Prostate gland (tissue), 2 donors: ENCODE data around the gene GDPD4. TPM values are rescaled to one million over a fixed set of nuclear protein-coding genes. Genes with fewer than 3 reads are reported as not detected.

ENCODE experiments used
- DNase-seq: peaks from one replicate; pipeline ENCODE4 v3.0.0-alpha.2; 2019; ENCODE audit warnings: low spot score
- H3K27ac ChIP-seq, 2 donors: fragments of 200-600 bp; sonication (generic); 2 replicates each; pipeline ENCODE4 v1.5.1; 2017 to 2019
- H3K27me3 ChIP-seq: fragments of 200-600 bp; sonication (generic); replicated peaks from 2 replicates; pipeline ENCODE4 v1.5.1; 2019; ENCODE audit not compliant: insufficient read depth
- H3K36me3 ChIP-seq, 2 donors: fragments of 200-600 bp; sonication (generic); 1 replicate in 1 of 2; 2 replicates in 1 of 2; pipeline versions ENCODE4 v1.5.1 to v1.8.1; 2017 to 2019
- H3K4me1 ChIP-seq: fragments of 200-600 bp; sonication (generic); replicated peaks from 2 replicates; pipeline ENCODE4 v1.5.1; 2019
- H3K4me3 ChIP-seq, 2 donors: fragments of 200-600 bp; sonication (generic); 2 replicates each; pipeline ENCODE4 v1.5.1; 2017 to 2019
- H3K9me3 ChIP-seq: fragments of 200-600 bp; sonication (generic); 2 replicates; pipeline ENCODE4 v1.5.1; 2017
- POLR2A ChIP-seq: fragments of 450-650 bp; IDR thresholded peaks from one replicate; pipeline ENCODE4 v1.6.1; 2016; ENCODE audit warnings: antibody characterized with exemption, mild to moderate bottlenecking
- POLR2AphosphoS5 ChIP-seq: sonication (generic); formaldehyde crosslinking; IDR thresholded peaks from one replicate; pipeline ENCODE4 v1.6.1; 2017; ENCODE audit warnings: antibody characterized with exemption
- whole genome bisulfite sequencing: methylation state at CpG from one replicate; pipeline ENCODE4 v1.1.5; 2018; 5-methylcytosine and 5-hydroxymethylcytosine counted together
- intact Hi-C: fragments of 100-400 bp; cut with DNase I; formaldehyde crosslinking; loops from one replicate; pipeline ENCODE4 v1.14.2; 2022
- total RNA-seq, 2 donors: library from RNA; depleted of rRNA; stranded (reverse); fragments of >200 nt; gene quantifications; one replicate each; pipeline ENCODE4 v1.1.0, GENCODE V29; 2016
- TF ChIP-seq, protein P1 (sequence below), 4 experiments: fragments of 200-600 bp in 2 of 4; fragments of 450-650 bp in 2 of 4; sonication (generic) in 2 of 4; IDR thresholded peaks; 1 replicate in 3 of 4; 2 replicates in 1 of 4; pipeline ENCODE4 v1.5.1; 2016 to 2019; ENCODE audit warnings: antibody characterized with exemption in 4 of 4, mild to moderate bottlenecking in 2 of 4, moderate library complexity in 2 of 4

The GDPD4 gene
- total RNA-seq, result 1 to 10 TPM in 1 of 2 donors, not detected in 1; 7.4 TPM

GRCh38 chr11:77301510-77301909, at the start of gene GDPD4:
TSS of gene GDPD4 (minus strand) at chr11:77301686. CDS start at chr11:77285137, 16,549 bp downstream.
- Histone ChIP-seq H3K27me3 (no peaks in the 10 kb centered on the region), H3K36me3 (no peaks in the 10 kb centered on the region), H3K27ac (no peak within 1 kb of the TSS), H3K9me3 (no peaks in the 10 kb centered on the region), H3K4me3 (no peak within 1 kb of the TSS), H3K4me1 (no peaks in the 10 kb centered on the region)
- intact Hi-C loops, result no loop called here
- 92% methylated on average over 15 of the region's 15 CpGs for WGBS
- DNase-seq, result no peak
- TF ChIP-seq POLR2A (no peak), POLR2AphosphoS5 (no peak)
- TF ChIP-seq, protein P1, sequence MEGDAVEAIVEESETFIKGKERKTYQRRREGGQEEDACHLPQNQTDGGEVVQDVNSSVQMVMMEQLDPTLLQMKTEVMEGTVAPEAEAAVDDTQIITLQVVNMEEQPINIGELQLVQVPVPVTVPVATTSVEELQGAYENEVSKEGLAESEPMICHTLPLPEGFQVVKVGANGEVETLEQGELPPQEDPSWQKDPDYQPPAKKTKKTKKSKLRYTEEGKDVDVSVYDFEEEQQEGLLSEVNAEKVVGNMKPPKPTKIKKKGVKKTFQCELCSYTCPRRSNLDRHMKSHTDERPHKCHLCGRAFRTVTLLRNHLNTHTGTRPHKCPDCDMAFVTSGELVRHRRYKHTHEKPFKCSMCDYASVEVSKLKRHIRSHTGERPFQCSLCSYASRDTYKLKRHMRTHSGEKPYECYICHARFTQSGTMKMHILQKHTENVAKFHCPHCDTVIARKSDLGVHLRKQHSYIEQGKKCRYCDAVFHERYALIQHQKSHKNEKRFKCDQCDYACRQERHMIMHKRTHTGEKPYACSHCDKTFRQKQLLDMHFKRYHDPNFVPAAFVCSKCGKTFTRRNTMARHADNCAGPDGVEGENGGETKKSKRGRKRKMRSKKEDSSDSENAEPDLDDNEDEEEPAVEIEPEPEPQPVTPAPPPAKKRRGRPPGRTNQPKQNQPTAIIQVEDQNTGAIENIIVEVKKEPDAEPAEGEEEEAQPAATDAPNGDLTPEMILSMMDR (IDR thresholded peaks at IDR 0.05), result no peak

DNA sequence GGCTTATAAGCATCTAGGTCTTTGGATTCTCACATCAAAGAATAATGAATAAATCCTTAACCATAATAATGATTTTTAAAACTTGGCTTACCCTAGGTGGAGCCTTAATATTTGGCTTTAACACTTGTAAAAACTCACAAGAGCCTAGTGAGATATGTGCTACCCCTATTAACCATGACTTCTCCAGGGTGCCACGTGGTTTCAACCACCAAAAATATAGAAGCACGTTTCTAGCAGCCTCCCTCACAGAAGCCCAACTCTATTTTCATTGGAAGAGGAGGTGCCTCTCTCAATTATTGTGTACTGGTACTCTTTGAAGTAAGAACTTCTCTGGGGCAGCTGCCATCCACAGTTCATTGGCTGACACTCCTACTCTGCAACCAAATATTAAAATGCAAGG, 46.5 kb upstream of the GDPD4 start:
- no peaks in the 10 kb centered on the region for H3K27me3 ChIP-seq
- intact Hi-C loops, result no loop called here
- 85% methylated on average over 2 of the region's 2 CpGs for WGBS
- H3K9me3 ChIP-seq, result no peaks in the 10 kb centered on the region
- H3K27ac ChIP-seq, result no peak overlapping the region
- H3K4me1 ChIP-seq, result no peaks in the 10 kb centered on the region
- no peaks in the 10 kb centered on the region for H3K36me3 ChIP-seq
- H3K4me3 ChIP-seq, result no peak overlapping the region
- DNase-seq, result no peak
- no peak for TF ChIP-seq POLR2AphosphoS5
- TF ChIP-seq, protein P1 (IDR thresholded peaks at IDR 0.05), result no peak
- TF ChIP-seq POLR2A, result no peak

- no peaks in the 10 kb centered on the region for H3K36me3 ChIP-seq
These were observed 45.6 kb upstream of the GDPD4 start for GRCh38 chr11:77346906-77347603.

DNA sequence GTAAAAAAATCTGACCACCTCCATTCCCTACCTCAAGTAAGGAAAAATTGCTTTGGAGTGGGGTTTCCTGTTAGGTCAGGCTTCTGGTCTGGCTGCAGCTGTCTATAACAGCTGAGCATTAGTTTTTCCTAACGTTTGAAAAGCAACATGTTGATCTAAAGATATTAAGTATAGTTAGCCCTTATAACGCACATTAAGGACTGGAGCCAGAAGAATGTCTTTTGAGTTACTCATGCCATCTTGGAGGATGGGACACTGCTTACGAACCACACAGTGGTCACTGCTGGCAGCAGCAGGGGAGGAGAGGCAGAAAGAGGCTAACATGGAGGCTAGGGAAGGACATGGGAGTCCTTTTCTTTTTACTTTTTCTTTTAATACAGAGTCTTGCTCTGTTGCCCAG, 44.1 kb upstream of the GDPD4 start:
- 69% methylated on average over 3 of the region's 3 CpGs for WGBS
- Histone ChIP-seq H3K4me1 (no peaks in the 10 kb centered on the region), H3K36me3 (no peaks in the 10 kb centered on the region), H3K27me3 (no peaks in the 10 kb centered on the region), H3K9me3 (no peaks in the 10 kb centered on the region), H3K27ac (no peak overlapping the region), H3K4me3 (no peak overlapping the region)
- intact Hi-C loops, result no loop called here
- DNase-seq, result no peak
- no peak for TF ChIP-seq POLR2A

More at GRCh38 chr11:77346906-77347603, 45.6 kb upstream of the GDPD4 start:
- H3K4me3 ChIP-seq, result no peak overlapping the region
- intact Hi-C loops, result no loop called here
- no peaks in the 10 kb centered on the region for H3K27me3 ChIP-seq
- no peak for DNase-seq
- H3K27ac ChIP-seq, result no peak overlapping the region
- H3K4me1 ChIP-seq, result no peaks in the 10 kb centered on the region
- no peaks in the 10 kb centered on the region for H3K9me3 ChIP-seq
- WGBS, result 100% methylated on average over 2 of the region's 2 CpGs
- TF ChIP-seq POLR2AphosphoS5, result no peak
- no peak for TF ChIP-seq POLR2A
- TF ChIP-seq, protein P1 (IDR thresholded peaks at IDR 0.05), result no peak

GRCh38 chr11:77340501-77340900, 39.0 kb upstream of the GDPD4 start:
- 64% methylated on average over 3 of the region's 3 CpGs for WGBS
- no peak for DNase-seq
- H3K4me1 ChIP-seq, result no peaks in the 10 kb centered on the region
- H3K36me3 ChIP-seq, result no peaks in the 10 kb centered on the region
- TF ChIP-seq POLR2AphosphoS5 (no peak), POLR2A (no peak)
- TF ChIP-seq, protein P1 (IDR thresholded peaks at IDR 0.05), result no peak
- no peaks in the 10 kb centered on the region for H3K27me3 ChIP-seq
- H3K4me3 ChIP-seq, result no peak overlapping the region
- H3K27ac ChIP-seq, result no peak overlapping the region
- intact Hi-C loops, result no loop called here
- no peaks in the 10 kb centered on the region for H3K9me3 ChIP-seq
